GM12878 (cell line): ENCODE data around the gene CAPZB. TPM values are rescaled to one million over a fixed set of nuclear protein-coding genes. Genes with fewer than 3 reads are reported as not detected.

Source experiments
- ATAC-seq: fragments of 200-7000 bp; cut with Tn5 transposase; 3 replicates; pipeline ENCODE4 v1.9.1; 2020; ENCODE audit warnings: mild to moderate bottlenecking, moderate library complexity
- BruUV-seq: library from RNA; stranded (reverse); fragments of 400-500 nt; replicated peaks from 2 replicates; lab custom pipeline; 2021; lab: Mats Ljungman, UMichigan
- CTCF ChIA-PET: fragments of 300-600 bp; sonication (Branson Sonifier 250); formaldehyde crosslinking; extraction: SDS; loops from one replicate; lab custom pipeline; 2021; ENCODE audit warnings: inconsistent platforms; lab: Yijun Ruan, JAX
- POLR2A ChIA-PET: fragments of 350-600 bp; formaldehyde crosslinking; extraction: SDS; loops from one replicate; lab custom pipeline; 2021; ENCODE audit warnings: inconsistent platforms; lab: Charles Lee
- RAD21 ChIA-PET: fragments of 300-600 bp; sonication (Branson Sonifier 250); formaldehyde crosslinking; loops from one replicate; lab custom pipeline; 2023; ENCODE audit warnings: antibody characterized with exemption; ENCODE audit not compliant: unreplicated experiment; lab: Charles Lee
- SMC1A ChIA-PET: fragments of 300-600 bp; sonication (Branson Sonifier 250); formaldehyde crosslinking; loops from one replicate; lab custom pipeline; 2023; ENCODE audit not compliant: unreplicated experiment, uncharacterized antibody; lab: Charles Lee
- DNase-seq: peaks from one replicate; pipeline ENCODE4 v3.0.0-alpha.2; 2011; ENCODE audit warnings: low read depth, low spot score
- FAIRE-seq: peaks from 3 replicates; lab custom pipeline; 2011; peaks lifted over from hg19 to GRCh38; lab: Jason Lieb, UNC
- H2AFZ ChIP-seq: 2 replicates; pipeline ENCODE4 v1.6.0; 2011; ENCODE audit warnings: low read depth, low read length, control low read depth; ENCODE audit not compliant: control insufficient read depth
- H3K27ac ChIP-seq: 2 replicates; pipeline ENCODE4 v1.5.1; 2011; ENCODE audit warnings: control low read depth; ENCODE audit not compliant: control insufficient read depth, insufficient read depth
- H3K27me3 ChIP-seq, 2 experiments: replicated peaks in 1 of 2; 2 replicates each; pipeline versions ENCODE4 v1.6.0 to v1.6.1; 2011; ENCODE audit warnings: low read length in 1 of 2; ENCODE audit not compliant: control insufficient read depth in 2 of 2, insufficient read depth in 2 of 2
- H3K36me3 ChIP-seq, 2 experiments: 2 replicates each; pipeline ENCODE4 v1.5.1; 2011; ENCODE audit warnings: low read length in 1 of 2; ENCODE audit not compliant: control insufficient read depth in 2 of 2, insufficient read depth in 2 of 2
- H3K4me1 ChIP-seq: 2 replicates; pipeline ENCODE4 v1.6.1; 2011; ENCODE audit warnings: mild to moderate bottlenecking, low read length, moderate library complexity, mixed read lengths; ENCODE audit not compliant: control insufficient read depth, insufficient read depth
- H3K4me2 ChIP-seq: 2 replicates; pipeline ENCODE4 v1.6.0; 2011; ENCODE audit warnings: control low read depth; ENCODE audit not compliant: control insufficient read depth, insufficient read depth
- H3K4me3 ChIP-seq: fragments of 200-600 bp; sonication (generic); 2 replicates; pipeline ENCODE4 v1.5.1; 2016
- H3K79me2 ChIP-seq: 2 replicates; pipeline ENCODE4 v1.6.0; 2011; ENCODE audit warnings: low read length; ENCODE audit not compliant: control insufficient read depth, insufficient read depth
- H3K9ac ChIP-seq: 2 replicates; pipeline ENCODE4 v1.8.0; 2011; ENCODE audit warnings: low read length, control low read depth, mixed read lengths; ENCODE audit not compliant: control insufficient read depth, insufficient read depth
- H3K9me3 ChIP-seq: replicated peaks from 3 replicates; pipeline ENCODE4 v1.5.1; 2011; ENCODE audit warnings: mild to moderate bottlenecking, low read length; ENCODE audit not compliant: control insufficient read depth, insufficient read depth
- H4K20me1 ChIP-seq: 2 replicates; pipeline ENCODE4 v1.6.0; 2011; ENCODE audit not compliant: control insufficient read depth, insufficient read depth
- ASH2L ChIP-seq: fragments of 300-600, 200-600 bp; sonication (generic); IDR thresholded peaks from 2 replicates; pipeline ENCODE4 v1.6.1; 2017; ENCODE audit warnings: low read depth, mild to moderate bottlenecking, borderline replicate concordance
- HSF1 ChIP-seq: fragments of 150-350 bp; IDR thresholded peaks from 2 replicates; pipeline ENCODE4 v1.6.1; 2014; ENCODE audit warnings: mild to moderate bottlenecking, low read depth, low read length
- IKZF1 ChIP-seq: fragments of 450-650 bp; conservative IDR thresholded peaks from 2 replicates; pipeline ENCODE4 v1.6.1; 2017; ENCODE audit warnings: antibody characterized with exemption, mild to moderate bottlenecking
- JUND ChIP-seq: IDR thresholded peaks from 2 replicates; pipeline ENCODE4 v1.6.1; 2012; ENCODE audit warnings: low read depth, mild to moderate bottlenecking, low read length, improper control_type of control experiment, moderate library complexity
- NR2C1 ChIP-seq: fragments of 450-650 bp; IDR thresholded peaks from 2 replicates; pipeline ENCODE4 v1.6.1; 2017; ENCODE audit warnings: antibody characterized with exemption, mild to moderate bottlenecking, moderate library complexity
- SMC3 ChIP-seq: IDR thresholded peaks from 2 replicates; pipeline ENCODE4 v1.6.1; 2011; ENCODE audit warnings: low read length, improper control_type of control experiment, borderline replicate concordance
- SP1 ChIP-seq: IDR thresholded peaks from one replicate; pipeline ENCODE4 v1.6.1; 2011; ENCODE audit warnings: low read depth, low read length
- TAF1 ChIP-seq: IDR thresholded peaks from 2 replicates; pipeline ENCODE4 v1.6.1; 2011; ENCODE audit warnings: mild to moderate bottlenecking, low read depth, low read length, borderline replicate concordance
- YY1 ChIP-seq: IDR thresholded peaks from 2 replicates; pipeline ENCODE4 v1.6.1; 2011; ENCODE audit warnings: low read depth, mild to moderate bottlenecking, low read length
- ZNF24 ChIP-seq: fragments of 450-650 bp; IDR thresholded peaks from 2 replicates; pipeline ENCODE4 v1.6.1; 2017; ENCODE audit warnings: antibody characterized with exemption, mild to moderate bottlenecking
- WGBS: methylation state at CpG from one replicate; pipeline ENCODE4 v1.1.6; 2016; ENCODE audit warnings: low lambda C conversion rate; ENCODE audit not compliant: insufficient replicate concordance, insufficient coverage; ENCODE audit errors: missing lambda C conversion rate; 5-methylcytosine and 5-hydroxymethylcytosine counted together
- in situ Hi-C: fragments of 300-500 bp; cut with MboI; formaldehyde crosslinking; loops from 9 replicates; pipeline ENCODE4 v1.14.3; 2018; ENCODE audit warnings: mixed read lengths
- intact Hi-C: fragments of 100-400 bp; cut with micrococcal nuclease; formaldehyde crosslinking; loops from one replicate; pipeline ENCODE4 v1.14.2; 2022; ENCODE audit not compliant: unreplicated experiment
- polyA plus RNA-seq, 11 experiments: library from polyadenylated mRNA; depleted of rRNA in 4 of 11; unstranded in 6 of 11; stranded (reverse) in 5 of 11; fragments of >200 nt; fragmentation: Nextera tagmentation in 4 of 11; fragmentation: Illumina TruSeq in 1 of 11; extraction: Ambion mirVana in 4 of 11; extraction: Trizol in 1 of 11; gene quantifications; 1 replicate in 1 of 11; 2 replicates in 10 of 11; pipeline versions ENCODE4 v1.2.1 to v1.2.3, GENCODE V29; 2011 to 2016; ENCODE audit warnings: inconsistent platforms in 2 of 11, missing spikeins in 2 of 11, low read depth in 1 of 11
- total RNA-seq, 4 experiments: library from RNA; depleted of rRNA in 3 of 4; stranded (reverse); fragments of >200 nt in 3 of 4; fragmentation: Illumina TruSeq in 1 of 4; extraction: Trizol in 1 of 4; gene quantifications; 2 replicates each; pipeline versions ENCODE4 v1.2.1 to v1.2.3, GENCODE V29; 2013 to 2021
- TF ChIP-seq, protein P1 (sequence below): IDR thresholded peaks from 2 replicates; pipeline ENCODE4 v1.6.1; 2011; ENCODE audit warnings: low read depth, mild to moderate bottlenecking, low read length, moderate library complexity, borderline replicate concordance; ENCODE audit errors: extremely low read depth
- TF ChIP-seq, protein P2 (sequence below): fragments of 450-650 bp; IDR thresholded peaks from 2 replicates; pipeline ENCODE4 v1.6.1; 2018; ENCODE audit warnings: borderline replicate concordance, mild to moderate bottlenecking; ENCODE audit not compliant: partially characterized antibody

Gene CAPZB
- total and polyA plus RNA-seq, 10 of the 15 experiments (the other 5 are each of a cell fraction or from before 2014, with no cell fraction given), result 104 to 454 (median 213) TPM

GRCh38 chr1:19366599-19367536 lies 118.5 kb downstream of the CAPZB start:
- peaks cover 7% of the 10 kb centered on the region for H4K20me1 ChIP-seq
- intact Hi-C loops (no loop called here), in situ Hi-C loops (no loop called here)
- H3K27me3 ChIP-seq, result no peaks in the 10 kb centered on the region
- CTCF ChIA-PET, result no interaction called here
- RAD21 ChIA-PET, result no interaction called here
- H3K9ac ChIP-seq, result no peak overlapping the region
- H3K27ac ChIP-seq, result no peak overlapping the region
- no peaks in the 10 kb centered on the region for H3K4me1 ChIP-seq
- no peak overlapping the region for H2AFZ ChIP-seq
- no peak for FAIRE-seq
- no peaks in the 10 kb centered on the region; the same call in 1 of the 2 replicates for H3K79me2 ChIP-seq
- TF ChIP-seq ZNF24 (no peak), TAF1 (no peak)
- peaks cover 6 to 12% of the 10 kb centered on the region in 2 experiments for H3K36me3 ChIP-seq
- no peak for ATAC-seq
- H3K4me2 ChIP-seq, result no peak overlapping the region
- no peak for DNase-seq
- POLR2A ChIA-PET, result no interaction called here
- SMC1A ChIA-PET, result interaction anchor here (0.7 kb wide), 1 partner anchor 24 kb away, joined by 3 read pairs; no protein-coding TSS in a partner anchor
- no peaks in the 10 kb centered on the region for H3K9me3 ChIP-seq
- H3K4me3 ChIP-seq, result no peak overlapping the region
- WGBS, result 95% methylated on average over 18 of the region's 18 CpGs
- no TSS peak for BruUV-seq

- CTCF ChIA-PET, result interaction anchor here (0.6 kb wide), 1 partner anchor 35 kb away, joined by 3 read pairs; no protein-coding TSS in a partner anchor
- FAIRE-seq (no peak), DNase-seq (no peak), ATAC-seq (no peak)
- Histone ChIP-seq H3K9ac (no peak overlapping the region), H3K27me3 (no peaks in the 10 kb centered on the region), H3K4me1 (no peaks in the 10 kb centered on the region), H3K79me2 (no peaks in the 10 kb centered on the region; the same call in 1 of the 2 replicates), H3K4me2 (no peak overlapping the region), H4K20me1 (peaks cover 7% of the 10 kb centered on the region), H3K9me3 (no peaks in the 10 kb centered on the region), H2AFZ (no peak overlapping the region), H3K4me3 (no peak overlapping the region), H3K27ac (no peak overlapping the region), H3K36me3 (peaks cover 2 to 6% of the 10 kb centered on the region in 2 experiments)
- WGBS, result 86% methylated on average over 10 of the region's 10 CpGs
- BruUV-seq, result no TSS peak
- POLR2A ChIA-PET, result no interaction called here
- RAD21 ChIA-PET, result no interaction called here
- intact Hi-C loops, result no loop called here
- in situ Hi-C loops, result no loop called here
- SMC1A ChIA-PET, result no interaction called here
- TF ChIP-seq, protein P1, sequence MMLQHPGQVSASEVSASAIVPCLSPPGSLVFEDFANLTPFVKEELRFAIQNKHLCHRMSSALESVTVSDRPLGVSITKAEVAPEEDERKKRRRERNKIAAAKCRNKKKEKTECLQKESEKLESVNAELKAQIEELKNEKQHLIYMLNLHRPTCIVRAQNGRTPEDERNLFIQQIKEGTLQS, result no peak
- TF ChIP-seq ASH2L (no peak), IKZF1 (no peak), SMC3 (no peak), JUND (no peak), HSF1 (no peak), SP1 (no peak), NR2C1 (no peak), YY1 (no peak)
- TF ChIP-seq, protein P2, sequence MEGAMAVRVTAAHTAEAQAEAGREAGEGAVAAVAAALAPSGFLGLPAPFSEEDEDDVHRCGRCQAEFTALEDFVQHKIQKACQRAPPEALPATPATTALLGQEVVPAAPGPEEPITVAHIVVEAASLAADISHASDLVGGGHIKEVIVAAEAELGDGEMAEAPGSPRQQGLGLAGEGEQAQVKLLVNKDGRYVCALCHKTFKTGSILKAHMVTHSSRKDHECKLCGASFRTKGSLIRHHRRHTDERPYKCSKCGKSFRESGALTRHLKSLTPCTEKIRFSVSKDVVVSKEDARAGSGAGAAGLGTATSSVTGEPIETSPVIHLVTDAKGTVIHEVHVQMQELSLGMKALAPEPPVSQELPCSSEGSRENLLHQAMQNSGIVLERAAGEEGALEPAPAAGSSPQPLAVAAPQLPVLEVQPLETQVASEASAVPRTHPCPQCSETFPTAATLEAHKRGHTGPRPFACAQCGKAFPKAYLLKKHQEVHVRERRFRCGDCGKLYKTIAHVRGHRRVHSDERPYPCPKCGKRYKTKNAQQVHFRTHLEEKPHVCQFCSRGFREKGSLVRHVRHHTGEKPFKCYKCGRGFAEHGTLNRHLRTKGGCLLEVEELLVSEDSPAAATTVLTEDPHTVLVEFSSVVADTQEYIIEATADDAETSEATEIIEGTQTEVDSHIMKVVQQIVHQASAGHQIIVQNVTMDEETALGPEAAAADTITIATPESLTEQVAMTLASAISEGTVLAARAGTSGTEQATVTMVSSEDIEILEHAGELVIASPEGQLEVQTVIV, result no peak
These were observed 119.6 kb downstream of the CAPZB start for GRCh38 chr1:19365721-19366120.
